H1 (cell line): Measurements from ENCODE around the gene ABL2. TPM values are rescaled to one million over a fixed set of nuclear protein-coding genes. Genes with fewer than 3 reads are reported as not detected.

ENCODE experiments used
- CTCF ChIA-PET: fragments of 300-600 bp; sonication (Branson Sonifier 250); formaldehyde crosslinking; loops from one replicate; lab custom pipeline; 2021; ENCODE audit not compliant: partially characterized antibody; lab: Charles Lee
- POLR2A ChIA-PET: fragments of 300-600 bp; sonication (Branson Sonifier 250); formaldehyde crosslinking; loops from one replicate; lab custom pipeline; 2021; ENCODE audit warnings: inconsistent platforms; ENCODE audit not compliant: partially characterized antibody; lab: Charles Lee
- DNase-seq, 2 experiments: peaks; one replicate each; pipeline versions ENCODE4 v3.0.0 to v3.0.0-alpha.2; 2010 to 2022; ENCODE audit warnings: low spot score in 2 of 2, low read depth in 1 of 2, mixed read lengths in 1 of 2
- FAIRE-seq: peaks from 2 replicates; lab custom pipeline; 2011; peaks lifted over from hg19 to GRCh38; lab: Jason Lieb, UNC
- H2AFZ ChIP-seq: 2 replicates; pipeline ENCODE4 v1.8.1; 2012; ENCODE audit warnings: low read length, inconsistent platforms
- H2AK5ac ChIP-seq: 2 replicates; pipeline ENCODE4 v1.6.1; 2013; ENCODE audit warnings: low read depth, low read length
- H2BK120ac ChIP-seq: replicated peaks from 2 replicates; pipeline ENCODE3; 2013; ENCODE audit warnings: low read depth, low read length, inconsistent platforms
- H2BK12ac ChIP-seq: 2 replicates; pipeline ENCODE4 v1.6.1; 2013; ENCODE audit warnings: low read depth, low read length
- H2BK15ac ChIP-seq: 2 replicates; pipeline ENCODE4 v1.6.1; 2013; ENCODE audit warnings: low read length
- H2BK20ac ChIP-seq: 2 replicates; pipeline ENCODE4 v1.6.1; 2013; ENCODE audit warnings: low read length
- H2BK5ac ChIP-seq: 2 replicates; pipeline ENCODE4 v1.6.1; 2013; ENCODE audit warnings: low read depth, low read length
- H3K14ac ChIP-seq: 2 replicates; pipeline ENCODE4 v1.6.1; 2013; ENCODE audit warnings: inconsistent platforms; ENCODE audit not compliant: insufficient read length
- H3K18ac ChIP-seq: 2 replicates; pipeline ENCODE4 v1.6.1; 2013; ENCODE audit warnings: low read length; ENCODE audit errors: extremely low read depth
- H3K23ac ChIP-seq: 2 replicates; pipeline ENCODE4 v1.6.1; 2013; ENCODE audit warnings: inconsistent platforms; ENCODE audit not compliant: insufficient read length
- H3K23me2 ChIP-seq: 2 replicates; pipeline ENCODE4 v1.6.1; 2013; ENCODE audit warnings: low read depth, low read length
- H3K27ac ChIP-seq: 2 replicates; pipeline ENCODE4 v1.6.1; 2011; ENCODE audit warnings: low read depth, low read length, inconsistent platforms
- H3K27me3 ChIP-seq, 4 experiments: replicated peaks in 1 of 4; 1 replicate in 1 of 4; 2 replicates in 3 of 4; pipeline versions ENCODE4 v1.6.1 to v1.8.1; 2011 to 2013; ENCODE audit warnings: low read length in 3 of 4, mild to moderate bottlenecking in 3 of 4, inconsistent platforms in 2 of 4, mixed read lengths in 2 of 4, moderate library complexity in 1 of 4; ENCODE audit not compliant: control insufficient read depth in 3 of 4, insufficient read depth in 3 of 4; ENCODE audit errors: extremely low read depth in 1 of 4
- H3K36me3 ChIP-seq, 4 experiments: 2 replicates each; pipeline versions ENCODE4 v1.6.1 to v1.8.1; 2011 to 2013; ENCODE audit warnings: mild to moderate bottlenecking in 4 of 4, low read length in 3 of 4, moderate library complexity in 2 of 4, control low read depth in 1 of 4, inconsistent platforms in 1 of 4; ENCODE audit not compliant: insufficient read depth in 4 of 4, control insufficient read depth in 2 of 4
- H3K4ac ChIP-seq: replicated peaks from 2 replicates; pipeline ENCODE3; 2013; ENCODE audit warnings: low read length, low read depth, mixed read lengths, inconsistent platforms; ENCODE audit not compliant: insufficient read length
- H3K4me1 ChIP-seq, 4 experiments: replicated peaks in 1 of 4; 1 replicate in 1 of 4; 2 replicates in 3 of 4; pipeline versions ENCODE4 v1.6.1 to v1.8.1; 2011 to 2013; ENCODE audit warnings: low read length in 3 of 4, inconsistent platforms in 2 of 4, mixed read lengths in 1 of 4; ENCODE audit not compliant: insufficient read depth in 4 of 4, control insufficient read depth in 3 of 4
- H3K4me2 ChIP-seq, 2 experiments: 2 replicates each; pipeline versions ENCODE4 v1.6.1 to v1.8.1; 2011 to 2013; ENCODE audit warnings: low read depth in 2 of 2, low read length in 2 of 2, control low read depth in 1 of 2, inconsistent platforms in 1 of 2, mild to moderate bottlenecking in 1 of 2; ENCODE audit not compliant: insufficient read depth in 1 of 2
- H3K4me3 ChIP-seq, 4 experiments: fragments of 200-600, 300-600 bp in 1 of 4; sonication (generic), shearing (Covaris generic), sonication (Bioruptor Twin) in 1 of 4; 2 replicates each; pipeline versions ENCODE4 v1.5.1 to v1.8.1; 2011 to 2016; ENCODE audit warnings: low read length in 4 of 4, low read depth in 3 of 4, control low read depth in 2 of 4, inconsistent platforms in 2 of 4, mild to moderate bottlenecking in 2 of 4, mixed read lengths in 1 of 4, moderate library complexity in 1 of 4; ENCODE audit not compliant: insufficient read depth in 2 of 4; ENCODE audit errors: extremely low read depth in 1 of 4
- H3K56ac ChIP-seq: replicated peaks from 2 replicates; pipeline ENCODE3; 2013; ENCODE audit warnings: low read depth, mild to moderate bottlenecking, mixed read lengths, low read length, inconsistent platforms; ENCODE audit not compliant: insufficient read length
- H3K79me1 ChIP-seq: 2 replicates; pipeline ENCODE4 v1.6.1; 2013; ENCODE audit warnings: low read depth, low read length, control low read depth
- H3K79me2 ChIP-seq, 2 experiments: 2 replicates each; pipeline versions ENCODE4 v1.6.1 to v1.8.1; 2012 to 2013; ENCODE audit warnings: low read length in 2 of 2, mild to moderate bottlenecking in 2 of 2, inconsistent platforms in 1 of 2; ENCODE audit not compliant: insufficient read depth in 2 of 2, control insufficient read depth in 1 of 2
- H3K9ac ChIP-seq, 4 experiments: replicated peaks in 1 of 4; 1 replicate in 1 of 4; 2 replicates in 3 of 4; pipeline versions ENCODE4 v1.6.1 to v1.8.1; 2011 to 2013; ENCODE audit warnings: low read depth in 3 of 4, low read length in 3 of 4, control low read depth in 2 of 4, mild to moderate bottlenecking in 2 of 4, moderate library complexity in 2 of 4, inconsistent platforms in 1 of 4; ENCODE audit errors: extremely low read depth in 1 of 4
- H3K9me3 ChIP-seq, 2 experiments: 2 replicates each; pipeline versions ENCODE4 v1.6.1 to v1.8.1; 2012 to 2013; ENCODE audit warnings: mild to moderate bottlenecking in 2 of 2, moderate library complexity in 2 of 2, control low read depth in 1 of 2, inconsistent platforms in 1 of 2, low read depth in 1 of 2, low read length in 1 of 2, mixed read lengths in 1 of 2; ENCODE audit not compliant: insufficient read depth in 2 of 2
- H4K20me1 ChIP-seq, 2 experiments: replicated peaks in 1 of 2; 2 replicates each; pipeline versions ENCODE3 to v1.8.1; 2011 to 2013; ENCODE audit warnings: inconsistent platforms in 2 of 2, low read length in 2 of 2, mild to moderate bottlenecking in 1 of 2; ENCODE audit not compliant: insufficient read depth in 2 of 2, control insufficient read depth in 1 of 2
- H4K5ac ChIP-seq: 2 replicates; pipeline ENCODE4 v1.6.1; 2013; ENCODE audit warnings: low read length, low read depth, mixed read lengths, inconsistent platforms; ENCODE audit not compliant: insufficient read length
- H4K8ac ChIP-seq: 2 replicates; pipeline ENCODE4 v1.8.0; 2013; ENCODE audit warnings: mild to moderate bottlenecking, moderate library complexity, low read length, inconsistent platforms; ENCODE audit not compliant: insufficient read depth; ENCODE audit errors: extremely low read depth
- H4K91ac ChIP-seq: replicated peaks from 2 replicates; pipeline ENCODE3; 2013; ENCODE audit warnings: low read length, mixed read lengths, inconsistent platforms; ENCODE audit not compliant: insufficient read length
- EGR1 ChIP-seq: IDR thresholded peaks from 2 replicates; pipeline ENCODE4 v1.6.1; 2011; ENCODE audit warnings: low read depth, low read length, borderline replicate concordance
- NRF1 ChIP-seq: IDR thresholded peaks from 2 replicates; pipeline ENCODE4 v1.6.1; 2011; ENCODE audit warnings: mild to moderate bottlenecking, low read depth, low read length, improper control_type of control experiment
- RNF2 ChIP-seq: fragments of 200-900, 300-1000 bp; sonication (generic); IDR thresholded peaks from 2 replicates; pipeline ENCODE4 v1.7.1; 2016; ENCODE audit warnings: borderline replicate concordance, low read depth, mild to moderate bottlenecking, antibody characterized with exemption, low read length; ENCODE audit not compliant: poor library complexity, severe bottlenecking; ENCODE audit errors: missing control alignments
- WGBS, 2 experiments: shearing (Covaris generic) in 1 of 2; methylation state at CpG; one replicate each; pipeline versions ENCODE4 v1.1.6 to v1.1.7; 2013 to 2015; ENCODE audit warnings: low lambda C conversion rate in 2 of 2, mixed read lengths in 2 of 2, inconsistent platforms in 1 of 2, low coverage in 1 of 2, missing lambda C conversion rate in 1 of 2; ENCODE audit not compliant: insufficient replicate concordance in 2 of 2, insufficient coverage in 1 of 2, insufficient read length in 1 of 2; ENCODE audit errors: extremely low coverage in 1 of 2, missing lambda C conversion rate in 1 of 2; 5-methylcytosine and 5-hydroxymethylcytosine counted together
- polyA plus RNA-seq, 7 experiments: library from polyadenylated mRNA; depleted of rRNA in 3 of 7; stranded (reverse) in 5 of 7; unstranded in 2 of 7; fragments of >200 nt in 5 of 7; fragments of 200-250 nt in 2 of 7; gene quantifications; 1 replicate in 5 of 7; 2 replicates in 1 of 7; 4 replicates in 1 of 7; pipeline versions ENCODE4 v1.2.1 to v1.2.3, GENCODE V29; 2011 to 2013; ENCODE audit warnings: missing spikeins in 2 of 7, mixed read lengths in 2 of 7
- total RNA-seq: library from RNA; stranded (reverse); fragmentation: NEBNext Ultra II Directional; extraction: Animal tissue kit (Norgen Biotek cat#: 25700); gene quantifications from 2 replicates; pipeline ENCODE4 v1.2.1, GENCODE V29; 2021

ABL2 gene
- total and polyA plus RNA-seq, 2 of the 8 experiments (the other 6 are each of a cell fraction or from before 2014, with no cell fraction given): 4.5 to 19.1 TPM

- DNase-seq (no peak), FAIRE-seq (no peak)
- POLR2A ChIA-PET: no interaction called here
- TF ChIP-seq NRF1 (no peak), EGR1 (no peak), RNF2 (no peak)
Measured at GRCh38 chr1:179190861-179191260, 38.6 kb downstream of the ABL2 start.

More at GRCh38 chr1:179190861-179191260, 38.6 kb downstream of the ABL2 start:
- H4K91ac ChIP-seq: no peak overlapping the region
- no peak overlapping the region for H4K8ac ChIP-seq
- H4K5ac ChIP-seq: no peak overlapping the region
- no peak overlapping the region for H2AK5ac ChIP-seq
- no peak overlapping the region for H3K14ac ChIP-seq
- H3K4me2 ChIP-seq: no peak overlapping the region
- no peak overlapping the region for H2BK5ac ChIP-seq
- H3K18ac ChIP-seq: no peak overlapping the region
- H3K4ac ChIP-seq: no peak overlapping the region
- H3K56ac ChIP-seq: no peak overlapping the region
- no peaks in the 10 kb centered on the region for H3K36me3 ChIP-seq
- H3K9me3 ChIP-seq: no peaks in the 10 kb centered on the region
- H3K27me3 ChIP-seq: no peaks in the 10 kb centered on the region
- H3K4me1 ChIP-seq: no peaks in the 10 kb centered on the region
- H2BK15ac ChIP-seq: no peak overlapping the region
- H2BK20ac ChIP-seq: no peak overlapping the region
- no peak overlapping the region for H3K23ac ChIP-seq
- WGBS, 2 experiments: 90% methylated on average over 4 of the region's 4 CpGs; no CpG with 5 or more reads in 1 of the 2 experiments
- H3K79me1 ChIP-seq: no peaks in the 10 kb centered on the region; the same call in 1 of the 2 replicates
- no peak overlapping the region for H3K27ac ChIP-seq
- H4K20me1 ChIP-seq: no peaks in the 10 kb centered on the region
- no peak overlapping the region for H3K4me3 ChIP-seq
- peaks cover 0 to 43% of the 10 kb centered on the region in 2 experiments; a peak in 2 of 4 replicates for H3K79me2 ChIP-seq
- CTCF ChIA-PET: interaction anchor here (0.9 to 1.5 kb wide), 2 partner anchors 15 to 85 kb away, joined by 3 to 4 read pairs; no protein-coding TSS in a partner anchor
- H2BK120ac ChIP-seq: no peak overlapping the region
- no peak overlapping the region for H2BK12ac ChIP-seq
- H3K9ac ChIP-seq: no peak overlapping the region
- H2AFZ ChIP-seq: no peak overlapping the region
- H3K23me2 ChIP-seq: no peaks in the 10 kb centered on the region
